Measurements from ENCODE around the gene NT5E. TPM values are rescaled to one million over a fixed set of nuclear protein-coding genes. Genes with fewer than 3 reads are reported as not detected.

The NT5E gene
- total and polyA plus RNA-seq, 2 of the 13 experiments (the other 11 are each of a cell fraction or from before 2014, with no cell fraction given), result 9.5 to 33.0 TPM

DNA sequence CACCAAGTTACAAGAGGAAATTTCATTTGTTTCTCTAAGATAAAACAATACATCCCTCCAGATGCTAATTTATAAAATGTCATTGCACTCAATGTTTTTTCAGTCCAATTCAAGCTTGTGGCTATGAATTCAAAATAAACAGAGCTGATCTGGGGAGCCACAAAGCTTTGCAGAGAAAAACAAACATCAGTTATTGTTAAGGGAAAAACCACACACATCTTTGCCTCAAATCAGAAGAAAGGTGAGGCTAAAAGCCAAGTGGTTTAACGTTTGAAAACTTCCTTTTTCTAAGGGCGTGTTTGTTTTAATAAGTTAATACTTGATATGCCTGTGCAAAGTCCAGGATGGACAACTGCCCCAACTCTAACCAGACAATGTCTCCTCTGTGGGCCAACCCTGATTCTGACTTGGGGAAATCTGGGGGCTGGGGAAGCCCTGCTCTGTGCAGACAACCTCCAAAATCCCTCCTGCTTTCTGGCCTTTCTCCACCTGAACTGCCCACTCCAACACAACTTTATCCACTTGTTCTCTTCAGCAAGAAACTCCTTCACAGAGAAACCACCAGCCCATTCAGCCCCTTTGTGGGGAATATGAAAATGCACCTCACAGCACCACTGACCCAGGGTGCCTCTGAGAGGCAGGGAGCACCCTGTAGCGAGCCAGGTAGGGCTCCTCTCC is 44.6 kb upstream of the NT5E start (continued):
- TF ChIP-seq THAP11 (CRISPR knock-in tag; IDR thresholded peaks at IDR 0.05) (peak; percentile 68), ZNF235 (CRISPR knock-in tag; IDR thresholded peaks at IDR 0.05; ENCODE audit: borderline replicate concordance) (no peak), STAT5B (CRISPR knock-in tag; IDR thresholded peaks at IDR 0.05) (no peak), THYN1 (CRISPR knock-in tag; IDR thresholded peaks at IDR 0.05; ENCODE audit: borderline replicate concordance, low read depth) (no peak), ZSCAN9 (CRISPR knock-in tag; IDR thresholded peaks at IDR 0.05; ENCODE audit: borderline replicate concordance) (no peak), TBL1XR1 (IDR thresholded peaks at IDR 0.05; ENCODE audit: borderline replicate concordance, low read length, partially characterized antibody) (no peak), U2AF1 (optimal IDR thresholded peaks at IDR 0.05; ENCODE audit: low read depth, low read length) (no peak), ELF3 (CRISPR knock-in tag; IDR thresholded peaks at IDR 0.05) (peak; percentile 97), PCBP2 (optimal IDR thresholded peaks at IDR 0.05; ENCODE audit: low read depth, low read length, poor library complexity, severe bottlenecking) (no peak), AKNA (CRISPR knock-in tag; IDR thresholded peaks at IDR 0.05; ENCODE audit: borderline replicate concordance) (no peak), ZNF670 (CRISPR knock-in tag; IDR thresholded peaks at IDR 0.05; ENCODE audit: borderline replicate concordance) (no peak), MXD3 (CRISPR knock-in tag; IDR thresholded peaks at IDR 0.05) (no peak), ZFP36L1 (CRISPR knock-in tag; IDR thresholded peaks at IDR 0.05) (no peak)
- TF ChIP-seq, protein P1, sequence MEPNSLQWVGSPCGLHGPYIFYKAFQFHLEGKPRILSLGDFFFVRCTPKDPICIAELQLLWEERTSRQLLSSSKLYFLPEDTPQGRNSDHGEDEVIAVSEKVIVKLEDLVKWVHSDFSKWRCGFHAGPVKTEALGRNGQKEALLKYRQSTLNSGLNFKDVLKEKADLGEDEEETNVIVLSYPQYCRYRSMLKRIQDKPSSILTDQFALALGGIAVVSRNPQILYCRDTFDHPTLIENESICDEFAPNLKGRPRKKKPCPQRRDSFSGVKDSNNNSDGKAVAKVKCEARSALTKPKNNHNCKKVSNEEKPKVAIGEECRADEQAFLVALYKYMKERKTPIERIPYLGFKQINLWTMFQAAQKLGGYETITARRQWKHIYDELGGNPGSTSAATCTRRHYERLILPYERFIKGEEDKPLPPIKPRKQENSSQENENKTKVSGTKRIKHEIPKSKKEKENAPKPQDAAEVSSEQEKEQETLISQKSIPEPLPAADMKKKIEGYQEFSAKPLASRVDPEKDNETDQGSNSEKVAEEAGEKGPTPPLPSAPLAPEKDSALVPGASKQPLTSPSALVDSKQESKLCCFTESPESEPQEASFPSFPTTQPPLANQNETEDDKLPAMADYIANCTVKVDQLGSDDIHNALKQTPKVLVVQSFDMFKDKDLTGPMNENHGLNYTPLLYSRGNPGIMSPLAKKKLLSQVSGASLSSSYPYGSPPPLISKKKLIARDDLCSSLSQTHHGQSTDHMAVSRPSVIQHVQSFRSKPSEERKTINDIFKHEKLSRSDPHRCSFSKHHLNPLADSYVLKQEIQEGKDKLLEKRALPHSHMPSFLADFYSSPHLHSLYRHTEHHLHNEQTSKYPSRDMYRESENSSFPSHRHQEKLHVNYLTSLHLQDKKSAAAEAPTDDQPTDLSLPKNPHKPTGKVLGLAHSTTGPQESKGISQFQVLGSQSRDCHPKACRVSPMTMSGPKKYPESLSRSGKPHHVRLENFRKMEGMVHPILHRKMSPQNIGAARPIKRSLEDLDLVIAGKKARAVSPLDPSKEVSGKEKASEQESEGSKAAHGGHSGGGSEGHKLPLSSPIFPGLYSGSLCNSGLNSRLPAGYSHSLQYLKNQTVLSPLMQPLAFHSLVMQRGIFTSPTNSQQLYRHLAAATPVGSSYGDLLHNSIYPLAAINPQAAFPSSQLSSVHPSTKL (CRISPR knock-in tag; IDR thresholded peaks at IDR 0.05), result peak; percentile 89
- TF ChIP-seq, protein P2, sequence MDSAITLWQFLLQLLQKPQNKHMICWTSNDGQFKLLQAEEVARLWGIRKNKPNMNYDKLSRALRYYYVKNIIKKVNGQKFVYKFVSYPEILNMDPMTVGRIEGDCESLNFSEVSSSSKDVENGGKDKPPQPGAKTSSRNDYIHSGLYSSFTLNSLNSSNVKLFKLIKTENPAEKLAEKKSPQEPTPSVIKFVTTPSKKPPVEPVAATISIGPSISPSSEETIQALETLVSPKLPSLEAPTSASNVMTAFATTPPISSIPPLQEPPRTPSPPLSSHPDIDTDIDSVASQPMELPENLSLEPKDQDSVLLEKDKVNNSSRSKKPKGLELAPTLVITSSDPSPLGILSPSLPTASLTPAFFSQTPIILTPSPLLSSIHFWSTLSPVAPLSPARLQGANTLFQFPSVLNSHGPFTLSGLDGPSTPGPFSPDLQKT (CRISPR knock-in tag; IDR thresholded peaks at IDR 0.05; ENCODE audit: borderline replicate concordance), result no peak
- TF ChIP-seq, protein P3, sequence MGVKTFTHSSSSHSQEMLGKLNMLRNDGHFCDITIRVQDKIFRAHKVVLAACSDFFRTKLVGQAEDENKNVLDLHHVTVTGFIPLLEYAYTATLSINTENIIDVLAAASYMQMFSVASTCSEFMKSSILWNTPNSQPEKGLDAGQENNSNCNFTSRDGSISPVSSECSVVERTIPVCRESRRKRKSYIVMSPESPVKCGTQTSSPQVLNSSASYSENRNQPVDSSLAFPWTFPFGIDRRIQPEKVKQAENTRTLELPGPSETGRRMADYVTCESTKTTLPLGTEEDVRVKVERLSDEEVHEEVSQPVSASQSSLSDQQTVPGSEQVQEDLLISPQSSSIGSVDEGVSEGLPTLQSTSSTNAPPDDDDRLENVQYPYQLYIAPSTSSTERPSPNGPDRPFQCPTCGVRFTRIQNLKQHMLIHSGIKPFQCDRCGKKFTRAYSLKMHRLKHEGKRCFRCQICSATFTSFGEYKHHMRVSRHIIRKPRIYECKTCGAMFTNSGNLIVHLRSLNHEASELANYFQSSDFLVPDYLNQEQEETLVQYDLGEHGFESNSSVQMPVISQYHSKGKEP (CRISPR knock-in tag; IDR thresholded peaks at IDR 0.05), result no peak

Data from HepG2 (cell line).